MCF 10A (cell line): ENCODE measurements around the gene COX4I2. TPM values are rescaled to one million over a fixed set of nuclear protein-coding genes. Genes with fewer than 3 reads are reported as not detected.

Experiments used
- BruUV-seq: library from RNA; stranded (reverse); fragments of 400-500 nt; replicated peaks from 2 replicates; lab custom pipeline; 2021; lab: Mats Ljungman, UMichigan
- CTCF ChIA-PET: fragments of 300-600 bp; sonication (Branson Sonifier 250); formaldehyde crosslinking; extraction: SDS; loops from one replicate; lab custom pipeline; 2021; ENCODE audit warnings: antibody characterized with exemption, inconsistent platforms; lab: Yijun Ruan, JAX
- POLR2A ChIA-PET: fragments of 300-600, 350-650 bp; sonication (Branson Sonifier 250); formaldehyde crosslinking; extraction: SDS; loops from one replicate; lab custom pipeline; 2020; ENCODE audit warnings: antibody characterized with exemption, inconsistent platforms; lab: Yijun Ruan, JAX
- DNase-seq: peaks from one replicate; pipeline ENCODE4 v3.0.0-alpha.2; 2018; ENCODE audit not compliant: unreplicated experiment
- H3K27ac Mint-ChIP-seq: one replicate; pipeline ENCODE4 v1.8.0; 2022; ENCODE audit warnings: mild to moderate bottlenecking, low read depth, mixed read lengths; ENCODE audit not compliant: unreplicated experiment
- H3K27me3 Mint-ChIP-seq: one replicate; pipeline ENCODE4 v1.8.0; 2022; ENCODE audit warnings: mixed read lengths; ENCODE audit not compliant: insufficient read depth, unreplicated experiment
- H3K36me3 Mint-ChIP-seq: one replicate; pipeline ENCODE4 v1.8.0; 2022; ENCODE audit warnings: mild to moderate bottlenecking, moderate library complexity, mixed read lengths; ENCODE audit not compliant: insufficient read depth, unreplicated experiment
- H3K4me1 Mint-ChIP-seq: one replicate; pipeline ENCODE4 v1.8.0; 2022; ENCODE audit warnings: mixed read lengths; ENCODE audit not compliant: insufficient read depth, unreplicated experiment
- H3K4me3 Mint-ChIP-seq: one replicate; pipeline ENCODE4 v1.8.0; 2022; ENCODE audit warnings: mild to moderate bottlenecking, moderate library complexity, mixed read lengths; ENCODE audit not compliant: unreplicated experiment
- H3K9me3 Mint-ChIP-seq: one replicate; pipeline ENCODE4 v1.8.0; 2022; ENCODE audit warnings: mixed read lengths; ENCODE audit not compliant: unreplicated experiment
- CTCF ChIP-seq: fragments of 200-600 bp; IDR thresholded peaks from one replicate; pipeline ENCODE4 v1.8.0; 2022; ENCODE audit warnings: antibody characterized with exemption, mild to moderate bottlenecking; ENCODE audit not compliant: unreplicated experiment
- intact Hi-C: fragments of 100-400 bp; cut with micrococcal nuclease; formaldehyde crosslinking; loops from 2 replicates; pipeline ENCODE4 v1.14.1; 2022
- total RNA-seq: library from RNA; stranded (reverse); gene quantifications from 2 replicates; pipeline ENCODE4 v1.2.3, GENCODE V29; 2022

Gene COX4I2
- total RNA-seq, 1 experiment from 2014 or later = not detected

GRCh38 chr20:31662372-31662854 is 24.7 kb downstream of the COX4I2 start:
- no peak for TF ChIP-seq CTCF
- H3K4me3 Mint-ChIP-seq = peak overlapping the region; percentile 58
- DNase-seq = no peak
- H3K27ac Mint-ChIP-seq = no peak overlapping the region
- no peaks in the 10 kb centered on the region for H3K27me3 Mint-ChIP-seq
- no TSS peak for BruUV-seq
- H3K36me3 Mint-ChIP-seq = peaks cover 57% of the 10 kb centered on the region
- ChIA-PET POLR2A (interaction anchor here (0.6 to 10.2 kb wide), 19 partner anchors 8 to 1157 kb away, joined by 3 to 259 read pairs (median 8); partner anchors contain the start of genes BCL2L1, ID1, MAPRE1 and TPX2), CTCF (interaction anchor here (0.6 to 10.4 kb wide), 23 partner anchors 8 to 111 kb away, joined by 3 to 626 read pairs (median 14); partner anchors contain the start of gene BCL2L1)
- intact Hi-C loops = no loop called here
- H3K9me3 Mint-ChIP-seq = no peaks in the 10 kb centered on the region
- peaks cover 21% of the 10 kb centered on the region for H3K4me1 Mint-ChIP-seq

- H3K27ac Mint-ChIP-seq = no peak overlapping the region
- peaks cover 64% of the 10 kb centered on the region for H3K36me3 Mint-ChIP-seq
- BruUV-seq = no TSS peak
- intact Hi-C loops = no loop called here
- H3K9me3 Mint-ChIP-seq = no peaks in the 10 kb centered on the region
- H3K4me1 Mint-ChIP-seq = peaks cover 26% of the 10 kb centered on the region
- no peak for DNase-seq
- no peak overlapping the region for H3K4me3 Mint-ChIP-seq
- H3K27me3 Mint-ChIP-seq = no peaks in the 10 kb centered on the region
- ChIA-PET CTCF (interaction anchor here (1.0 to 10.4 kb wide), 11 partner anchors 9 to 189 kb away, joined by 3 to 626 read pairs (median 8); partner anchors contain the start of gene BCL2L1), POLR2A (interaction anchor here (1.0 to 10.2 kb wide), 5 partner anchors 19 to 56 kb away, joined by 3 to 259 read pairs (median 5); partner anchors contain the start of gene BCL2L1)
- TF ChIP-seq CTCF = no peak
These were observed 25.8 kb downstream of the COX4I2 start for GRCh38 chr20:31663524-31663837.

GRCh38 chr20:31663838-31664695 is 26.4 kb downstream of the COX4I2 start:
- no peak overlapping the region for H3K4me3 Mint-ChIP-seq
- peaks cover 26% of the 10 kb centered on the region for H3K4me1 Mint-ChIP-seq
- no peaks in the 10 kb centered on the region for H3K9me3 Mint-ChIP-seq
- no peak for TF ChIP-seq CTCF
- no TSS peak for BruUV-seq
- ChIA-PET CTCF (interaction anchor here (0.6 to 10.4 kb wide), 17 partner anchors 9 to 1096 kb away, joined by 3 to 626 read pairs (median 4); partner anchors contain the start of gene BCL2L1), POLR2A (interaction anchor here (0.6 to 10.2 kb wide), 10 partner anchors 10 to 87 kb away, joined by 3 to 259 read pairs (median 4); partner anchors contain the start of gene BCL2L1)
- no peaks in the 10 kb centered on the region for H3K27me3 Mint-ChIP-seq
- H3K27ac Mint-ChIP-seq = no peak overlapping the region
- intact Hi-C loops = no loop called here
- DNase-seq = no peak
- peaks cover 65% of the 10 kb centered on the region for H3K36me3 Mint-ChIP-seq
